Parathyroid adenoma (tissue), 2 donors: ENCODE data around the gene MTFP1.
"Not testable (repeated sequence)": the region's sequence is repeated elsewhere in the genome, so short reads cannot be mapped to it uniquely, and the experiment has no call there.

ENCODE experiments used
- H2AFZ ChIP-seq: fragments of 300-600 bp; sonication (generic); one replicate; pipeline ENCODE4 v1.7.0; 2017; ENCODE audit warnings: antibody characterized with exemption, mild to moderate bottlenecking
- H3K27ac ChIP-seq: fragments of 300-600 bp; sonication (generic); one replicate; pipeline ENCODE4 v1.7.0; 2017
- H3K27me3 ChIP-seq: fragments of 300-600 bp; sonication (generic); one replicate; pipeline ENCODE4 v1.7.0; 2017; ENCODE audit warnings: low read length; ENCODE audit not compliant: control insufficient read depth, insufficient read depth
- H3K36me3 ChIP-seq: fragments of 300-600 bp; sonication (generic); one replicate; pipeline ENCODE4 v1.7.0; 2017; ENCODE audit warnings: low read length; ENCODE audit not compliant: control insufficient read depth, insufficient read depth
- H3K4me1 ChIP-seq: fragments of 300-600 bp; sonication (generic); one replicate; pipeline ENCODE4 v1.7.0; 2017; ENCODE audit warnings: control low read depth
- H3K4me2 ChIP-seq: fragments of 300-600 bp; sonication (generic); one replicate; pipeline ENCODE4 v1.7.0; 2017; ENCODE audit warnings: low read length
- H3K4me3 ChIP-seq: fragments of 300-600 bp; sonication (generic); one replicate; pipeline ENCODE4 v1.7.0; 2017; ENCODE audit warnings: low read depth, low read length
- H3K79me2 ChIP-seq: fragments of 300-600 bp; sonication (generic); one replicate; pipeline ENCODE4 v1.7.0; 2017; ENCODE audit warnings: control low read depth
- H3K9ac ChIP-seq: fragments of 300-600 bp; sonication (generic); one replicate; pipeline ENCODE4 v1.7.0; 2017; ENCODE audit warnings: mild to moderate bottlenecking
- H3K9me3 ChIP-seq: fragments of 300-600 bp; sonication (generic); one replicate; pipeline ENCODE4 v1.7.0; 2017; ENCODE audit warnings: low read length; ENCODE audit not compliant: control insufficient read depth
- CTCF ChIP-seq: fragments of 300-600 bp; sonication (generic); IDR thresholded peaks from one replicate; pipeline ENCODE4 v1.7.0; 2017; ENCODE audit warnings: antibody characterized with exemption, mild to moderate bottlenecking
- donor health status: primary hyperparathyroidism.

Gene MTFP1

GRCh38 chr22:30402028-30402765 is 23.4 kb upstream of the MTFP1 start:
- Histone ChIP-seq H3K27ac (no peak overlapping the region), H3K9me3 (no peaks in the 10 kb centered on the region), H3K79me2 (no peaks in the 10 kb centered on the region), H3K9ac (no peak overlapping the region), H3K4me3 (no peak overlapping the region), H3K4me1 (peaks cover 3% of the 10 kb centered on the region), H3K36me3 (no peaks in the 10 kb centered on the region), H3K4me2 (no peak overlapping the region), H2AFZ (no peak overlapping the region), H3K27me3 (no peaks in the 10 kb centered on the region)
- TF ChIP-seq CTCF: no peak

GRCh38 chr22:30402766-30403104 is 22.8 kb upstream of the MTFP1 start:
- not testable (repeated sequence) for H3K79me2 ChIP-seq, H3K4me1 ChIP-seq, H3K27ac ChIP-seq, H3K9ac ChIP-seq, H3K27me3 ChIP-seq, H3K9me3 ChIP-seq, H3K36me3 ChIP-seq, H3K4me3 ChIP-seq, H3K4me2 ChIP-seq, H2AFZ ChIP-seq

GRCh38 chr22:30404307-30404706 is 21.3 kb upstream of the MTFP1 start:
- Histone ChIP-seq H3K9me3 (no peaks in the 10 kb centered on the region), H3K4me2 (no peak overlapping the region), H3K27me3 (no peaks in the 10 kb centered on the region), H3K4me1 (peaks cover 3% of the 10 kb centered on the region), H3K36me3 (no peaks in the 10 kb centered on the region), H3K4me3 (no peak overlapping the region), H3K9ac (no peak overlapping the region), H3K27ac (no peak overlapping the region), H2AFZ (no peak overlapping the region), H3K79me2 (no peaks in the 10 kb centered on the region)
- no peak for TF ChIP-seq CTCF

GRCh38 chr22:30405731-30406130 is 19.8 kb upstream of the MTFP1 start:
- no peak for TF ChIP-seq CTCF
- H3K79me2 ChIP-seq: no peaks in the 10 kb centered on the region
- no peak overlapping the region for H3K4me2 ChIP-seq
- H3K4me3 ChIP-seq: no peak overlapping the region
- no peaks in the 10 kb centered on the region for H3K36me3 ChIP-seq
- H3K27me3 ChIP-seq: no peaks in the 10 kb centered on the region
- H2AFZ ChIP-seq: no peak overlapping the region
- H3K9ac ChIP-seq: no peak overlapping the region
- peaks cover 3% of the 10 kb centered on the region for H3K4me1 ChIP-seq
- H3K27ac ChIP-seq: no peak overlapping the region
- no peaks in the 10 kb centered on the region for H3K9me3 ChIP-seq

GRCh38 chr22:30406400-30406799 is 19.2 kb upstream of the MTFP1 start:
- no peaks in the 10 kb centered on the region for H3K79me2 ChIP-seq
- H3K36me3 ChIP-seq: no peaks in the 10 kb centered on the region

More at GRCh38 chr22:30406400-30406799, 19.2 kb upstream of the MTFP1 start:
- Histone ChIP-seq H2AFZ (no peak overlapping the region), H3K27me3 (no peaks in the 10 kb centered on the region), H3K4me3 (no peak overlapping the region), H3K9ac (no peak overlapping the region), H3K27ac (no peak overlapping the region), H3K9me3 (no peaks in the 10 kb centered on the region), H3K4me1 (peaks cover 3% of the 10 kb centered on the region), H3K4me2 (no peak overlapping the region)
- TF ChIP-seq CTCF: no peak
